Keratinocyte (primary cell): Measurements from ENCODE around the gene PRKAR1B. TPM values are rescaled to one million over a fixed set of nuclear protein-coding genes. Genes with fewer than 3 reads are reported as not detected.

Source experiments
- DNase-seq: peaks from one replicate; pipeline ENCODE4 v3.0.0-alpha.2; 2011; ENCODE audit warnings: low read depth, missing footprints, low spot score
- FAIRE-seq: peaks from 2 replicates; lab custom pipeline; 2011; peaks lifted over from hg19 to GRCh38; lab: Jason Lieb, UNC
- H2AFZ ChIP-seq: 2 replicates; pipeline ENCODE4 v1.6.0; 2012; ENCODE audit warnings: low read length, control low read depth, inconsistent platforms; ENCODE audit not compliant: control insufficient read depth
- H3K27ac ChIP-seq: 2 replicates; pipeline ENCODE4 v1.5.1; 2011; ENCODE audit warnings: low read length; ENCODE audit not compliant: control insufficient read depth, insufficient read depth
- H3K27me3 ChIP-seq: 3 replicates; pipeline ENCODE4 v1.6.0; 2011; ENCODE audit warnings: low read length; ENCODE audit not compliant: control insufficient read depth, insufficient read depth; ENCODE audit errors: extremely low read depth
- H3K36me3 ChIP-seq, 2 experiments: 2 replicates in 1 of 2; 3 replicates in 1 of 2; pipeline ENCODE4 v1.5.1; 2011; ENCODE audit warnings: low read length in 2 of 2, mild to moderate bottlenecking in 1 of 2; ENCODE audit not compliant: control insufficient read depth in 2 of 2, insufficient read depth in 2 of 2; ENCODE audit errors: extremely low read depth in 1 of 2
- H3K4me1 ChIP-seq: 3 replicates; pipeline ENCODE4 v1.5.1; 2011; ENCODE audit warnings: low read length; ENCODE audit not compliant: control insufficient read depth, insufficient read depth; ENCODE audit errors: extremely low read depth
- H3K4me2 ChIP-seq: 3 replicates; pipeline ENCODE4 v1.6.0; 2011; ENCODE audit warnings: low read depth, low read length; ENCODE audit not compliant: control insufficient read depth, insufficient read depth; ENCODE audit errors: extremely low read depth
- H3K4me3 ChIP-seq, 3 experiments: fragments of 200-600 bp in 1 of 3; sonication (generic) in 1 of 3; 2 replicates in 2 of 3; 3 replicates in 1 of 3; pipeline ENCODE4 v1.5.1; 2011 to 2016; ENCODE audit warnings: low read length in 3 of 3, mild to moderate bottlenecking in 3 of 3, control low read depth in 2 of 3, inconsistent platforms in 1 of 3, low read depth in 1 of 3, mixed read lengths in 1 of 3, mixed run types in 1 of 3, moderate library complexity in 1 of 3; ENCODE audit not compliant: control insufficient read depth in 2 of 3, insufficient read depth in 2 of 3; ENCODE audit errors: extremely low read depth in 1 of 3
- H3K79me2 ChIP-seq: 2 replicates; pipeline ENCODE4 v1.6.0; 2012; ENCODE audit warnings: low read length; ENCODE audit not compliant: control insufficient read depth, insufficient read depth
- H3K9ac ChIP-seq: 3 replicates; pipeline ENCODE4 v1.6.0; 2011; ENCODE audit warnings: low read length; ENCODE audit not compliant: control insufficient read depth, insufficient read depth; ENCODE audit errors: extremely low read depth
- H3K9me1 ChIP-seq: 3 replicates; pipeline ENCODE4 v1.6.0; 2011; ENCODE audit warnings: low read length; ENCODE audit not compliant: control insufficient read depth, insufficient read depth; ENCODE audit errors: extremely low read depth
- H3K9me3 ChIP-seq: 2 replicates; pipeline ENCODE4 v1.5.1; 2012; ENCODE audit warnings: low read depth, low read length; ENCODE audit not compliant: control insufficient read depth
- H4K20me1 ChIP-seq: 3 replicates; pipeline ENCODE4 v1.6.0; 2011; ENCODE audit warnings: low read length; ENCODE audit not compliant: control insufficient read depth, insufficient read depth; ENCODE audit errors: extremely low read depth
- CTCF ChIP-seq, 3 experiments: IDR thresholded peaks in 1 of 3; conservative IDR thresholded peaks in 1 of 3; optimal IDR thresholded peaks in 1 of 3; 2 replicates in 2 of 3; 3 replicates in 1 of 3; pipeline versions ENCODE3 to v1.5.1; 2011; ENCODE audit warnings: low read length in 3 of 3, mild to moderate bottlenecking in 3 of 3, moderate library complexity in 2 of 3, control low read depth in 1 of 3, inconsistent platforms in 1 of 3; ENCODE audit not compliant: insufficient read depth in 2 of 3; ENCODE audit errors: extremely low read depth in 1 of 3
- EZH2 ChIP-seq: IDR thresholded peaks from one replicate; pipeline ENCODE4 v1.6.1; 2012; ENCODE audit warnings: inconsistent platforms, mild to moderate bottlenecking, low read length, moderate library complexity
- dilution Hi-C: fragments of 300-500 bp; cut with MboI; formaldehyde crosslinking; loops from one replicate; pipeline ENCODE4 v1.7.0; 2020; ENCODE audit warnings: low sequenced_read_pairs; ENCODE audit not compliant: extremely low pct_ligation_motif_present
- polyA plus RNA-seq, 5 experiments: library from polyadenylated mRNA; depleted of rRNA in 3 of 5; stranded (reverse) in 3 of 5; stranded (forward) in 1 of 5; unstranded in 1 of 5; fragments of >200 nt; gene quantifications; 1 replicate in 1 of 5; 2 replicates in 3 of 5; 3 replicates in 1 of 5; pipeline versions ENCODE4 v1.2.1 to v1.2.3, GENCODE V29; 2011 to 2012; ENCODE audit warnings: missing spikeins in 2 of 5, low read depth in 1 of 5, low replicate concordance in 1 of 5

PRKAR1B gene
- polyA plus RNA-seq, 1 donor (not counting 4 experiments of a cell fraction or from before 2014, with no cell fraction given), result 10.8 TPM

- H3K4me3 ChIP-seq, result no peak overlapping the region
- H3K4me1 ChIP-seq, result no peaks in the 10 kb centered on the region
- H2AFZ ChIP-seq, result no peak overlapping the region
- H3K9ac ChIP-seq, result no peak overlapping the region
- no peaks in the 10 kb centered on the region for H3K9me1 ChIP-seq
- H3K9me3 ChIP-seq, result peaks cover 7% of the 10 kb centered on the region
- H3K36me3 ChIP-seq, result no peaks in the 10 kb centered on the region
- DNase-seq (no peak), FAIRE-seq (no peak)
- no peak overlapping the region for H3K27ac ChIP-seq
- dilution Hi-C loops, result no loop called here
- no peak for TF ChIP-seq EZH2
- TF ChIP-seq CTCF (optimal IDR thresholded peaks at IDR 0.05 in 1 of 3, IDR thresholded peaks at IDR 0.05 in 1 of 3, conservative IDR thresholded peaks at IDR 0.05 in 1 of 3; ENCODE audit: extremely low read depth in 1 of 3, insufficient read depth in 2 of 3, low read length in 3 of 3), result no peak
- H3K27me3 ChIP-seq, result no peaks in the 10 kb centered on the region
- no peaks in the 10 kb centered on the region for H3K79me2 ChIP-seq
- H4K20me1 ChIP-seq, result peaks cover 3% of the 10 kb centered on the region
- no peak overlapping the region for H3K4me2 ChIP-seq
Observed at GRCh38 chr7:620056-620455, 107.0 kb downstream of the PRKAR1B start.

GRCh38 chr7:619368-619840, 107.7 kb downstream of the PRKAR1B start:
- Histone ChIP-seq H3K4me1 (no peaks in the 10 kb centered on the region), H3K9me1 (no peaks in the 10 kb centered on the region), H3K36me3 (no peaks in the 10 kb centered on the region), H3K4me3 (no peak overlapping the region), H3K79me2 (no peaks in the 10 kb centered on the region), H2AFZ (no peak overlapping the region), H3K9me3 (peaks cover 7% of the 10 kb centered on the region), H3K27me3 (no peaks in the 10 kb centered on the region), H3K4me2 (no peak overlapping the region), H3K9ac (no peak overlapping the region), H4K20me1 (peaks cover 3% of the 10 kb centered on the region), H3K27ac (no peak overlapping the region)
- dilution Hi-C loops, result no loop called here
- TF ChIP-seq EZH2 (no peak), CTCF (optimal IDR thresholded peaks at IDR 0.05 in 1 of 3, IDR thresholded peaks at IDR 0.05 in 1 of 3, conservative IDR thresholded peaks at IDR 0.05 in 1 of 3; ENCODE audit: extremely low read depth in 1 of 3, insufficient read depth in 2 of 3, low read length in 3 of 3) (no peak)
- FAIRE-seq, result no peak
- DNase-seq, result no peak
